Gastroesophageal sphincter (tissue), 4 donors: ENCODE results near the gene RBM12. TPM values are rescaled to one million over a fixed set of nuclear protein-coding genes. Genes with fewer than 3 reads are reported as not detected.

Source experiments
- ATAC-seq: fragments of 150-250 bp; one replicate; pipeline ENCODE4 v1.9.1; 2016; ENCODE audit warnings: mild to moderate bottlenecking, moderate library complexity
- H3K27ac ChIP-seq, 4 donors: fragments of 200-600 bp; sonication (generic) in 3 of 4; 1 replicate in 3 of 4; 2 replicates in 1 of 4; pipeline ENCODE4 v1.5.1; 2016 to 2019
- H3K27me3 ChIP-seq: fragments of 200-600 bp; sonication (generic); one replicate; pipeline ENCODE4 v1.5.1; 2019
- H3K36me3 ChIP-seq, 2 donors: fragments of 200-600 bp; sonication (generic); one replicate each; pipeline ENCODE4 v1.5.1; 2019; ENCODE audit warnings: control low read depth in 1 of 2
- H3K4me1 ChIP-seq, 3 donors: fragments of 200-600 bp; sonication (generic); 1 replicate in 2 of 3; 2 replicates in 1 of 3; pipeline ENCODE4 v1.5.1; 2016 to 2019; ENCODE audit warnings: control low read depth in 2 of 3
- H3K4me3 ChIP-seq, 2 donors: fragments of 200-600 bp; sonication (generic); one replicate each; pipeline ENCODE4 v1.5.1; 2019; ENCODE audit warnings: mild to moderate bottlenecking in 1 of 2, moderate library complexity in 1 of 2
- H3K9me3 ChIP-seq, 3 donors: fragments of 200-600 bp; sonication (generic); one replicate each; pipeline ENCODE4 v1.5.1; 2017 to 2019; ENCODE audit warnings: control low read depth in 2 of 3
- CTCF ChIP-seq, 4 experiments: fragments of 200-600 bp in 2 of 4; fragments of 450-650 bp in 2 of 4; sonication (generic) in 1 of 4; IDR thresholded peaks; one replicate each; pipeline ENCODE4 v1.5.1; 2017 to 2019; ENCODE audit warnings: antibody characterized with exemption in 4 of 4, mild to moderate bottlenecking in 2 of 4, moderate library complexity in 2 of 4
- EP300 ChIP-seq: sonication (generic); formaldehyde crosslinking; IDR thresholded peaks from one replicate; pipeline ENCODE4 v1.6.1; 2017; ENCODE audit warnings: antibody characterized with exemption, mild to moderate bottlenecking
- POLR2A ChIP-seq, 2 donors: fragments of 450-650 bp; IDR thresholded peaks; one replicate each; pipeline ENCODE4 v1.6.1; 2017; ENCODE audit warnings: antibody characterized with exemption in 2 of 2, mild to moderate bottlenecking in 2 of 2, moderate library complexity in 1 of 2
- POLR2AphosphoS5 ChIP-seq: sonication (generic); formaldehyde crosslinking; IDR thresholded peaks from one replicate; pipeline ENCODE4 v1.6.1; 2017; ENCODE audit warnings: antibody characterized with exemption
- WGBS, 2 donors: methylation state at CpG; one replicate each; pipeline ENCODE4 v1.1.5; 2018; ENCODE audit warnings: low coverage in 1 of 2; 5-methylcytosine and 5-hydroxymethylcytosine counted together
- small RNA-seq, 4 donors: library from RNA; depleted of rRNA; stranded (forward); fragments of <200 nt; gene quantifications; one replicate each; pipeline ENCODE3, GENCODE V24; 2016
- total RNA-seq, 4 donors: library from RNA; depleted of rRNA; stranded (reverse); fragments of >200 nt; gene quantifications; one replicate each; pipeline ENCODE4 v1.1.0, GENCODE V29; 2016

The RBM12 gene
- total RNA-seq, 4 donors from 2014 or later = 18.9 to 36.3 (median 29.5) TPM

GRCh38 chr20:35599776-35600120 lies 65.0 kb downstream of the RBM12 start:
- Histone ChIP-seq H3K4me3 (no peak overlapping the region), H3K27ac (no peak overlapping the region), H3K9me3 (no peaks in the 10 kb centered on the region), H3K27me3 (peaks cover 37% of the 10 kb centered on the region), H3K4me1 (peaks cover 0 to 21% (median 12%) of the 10 kb centered on the region in 3 donors), H3K36me3 (no peaks in the 10 kb centered on the region)
- WGBS, 2 donors = no CpG with 5 or more reads among the region's 9 CpGs
- no peak for ATAC-seq
- TF ChIP-seq EP300 = no peak
- no peak for TF ChIP-seq POLR2AphosphoS5
- no peak for TF ChIP-seq POLR2A (IDR thresholded peaks at IDR 0.05)
- no peak for TF ChIP-seq CTCF (IDR thresholded peaks at IDR 0.05)

Small RNA genes within 50 kb of the gene (small RNA-seq; reads per million reads assigned to genes)
- 0 reads per million in 4 donors for gene RNU6-759P

Other genes with a start within 250 kb of the RBM12 start
- gene GDF5, start 226.7 kb downstream of the RBM12 start, total RNA-seq = 1 to 10 TPM in 2 of 4 donors, under 1 TPM in 1, not detected in 1; 0.67 to 2.3 (median 1.1) TPM
- 10 to 100 TPM; 22.6 to 37.9 (median 30.9) TPM for gene CEP250, start 209.3 kb downstream of the RBM12 start, total RNA-seq
- gene C20orf173, start 135.2 kb downstream of the RBM12 start, total RNA-seq = not detected
- 100 to 1,000 TPM; 129 to 200 (median 163) TPM for gene ERGIC3, start 122.8 kb downstream of the RBM12 start, total RNA-seq
- gene SPAG4, start 49.1 kb downstream of the RBM12 start, total RNA-seq = 1 to 10 TPM in 3 of 4 donors, under 1 TPM in 1; 0.85 to 3.5 (median 2.9) TPM
- 100 to 1,000 TPM in 2 of 4 donors, 10 to 100 TPM in 2; 43.8 to 131 (median 95.2) TPM for gene CPNE1, start within 50 bp of the RBM12 start, total RNA-seq
- gene NFS1, start 34.5 kb upstream of the RBM12 start, total RNA-seq = 10 to 100 TPM; 16.8 to 40.0 (median 31.4) TPM
- 100 to 1,000 TPM; 158 to 312 (median 228) TPM for gene ROMO1, start 34.5 kb upstream of the RBM12 start, total RNA-seq
- gene RBM39, start 77.4 kb upstream of the RBM12 start, total RNA-seq = 100 to 1,000 TPM; 159 to 369 (median 238) TPM
- 10 to 100 TPM; 42.0 to 55.9 (median 49.2) TPM for gene PHF20, start 107.1 kb upstream of the RBM12 start, total RNA-seq